Measurements from ENCODE around the gene CYSLTR2. TPM values are rescaled to one million over a fixed set of nuclear protein-coding genes. Genes with fewer than 3 reads are reported as not detected.

Gene CYSLTR2
- total RNA-seq, 4 donors from 2014 or later, result 0.54 to 3.0 (median 1.3) TPM

DNA sequence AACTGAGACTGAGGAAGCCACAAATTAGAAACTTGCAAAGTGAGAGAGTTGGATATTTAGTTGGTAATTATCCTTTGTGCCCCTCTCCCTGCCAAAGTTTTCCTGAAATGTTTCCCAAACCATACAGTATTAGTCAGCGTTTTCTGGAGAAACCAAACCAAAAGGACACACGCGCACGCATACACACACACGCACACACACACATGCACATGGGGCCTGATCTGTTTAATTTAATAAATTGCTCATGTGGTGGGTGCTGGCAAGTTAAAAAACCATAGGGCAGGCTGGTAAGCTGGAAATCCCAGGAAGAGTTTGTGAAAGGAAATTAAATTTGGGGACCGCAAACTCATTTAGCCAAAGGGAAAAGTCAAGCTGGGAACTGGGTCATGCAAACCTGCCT, 11.7 kb upstream of the CYSLTR2 start:
- intact Hi-C loops (cut with DNase I), result no loop called here
- Histone ChIP-seq H3K9me3 (no peaks in the 10 kb centered on the region), H3K27ac (no peak overlapping the region), H3K4me1 (peaks cover 0 to 6% of the 10 kb centered on the region in 2 donors), H3K4me3 (replicated peaks in 1 of 3) (no peak overlapping the region), H3K27me3 (no peaks in the 10 kb centered on the region), H3K36me3 (no peaks in the 10 kb centered on the region)
- WGBS, 2 donors, result 96% methylated on average over 6 of the region's 6 CpGs
- no peak for TF ChIP-seq POLR2A (IDR thresholded peaks at IDR 0.05)
- TF ChIP-seq, protein P1, sequence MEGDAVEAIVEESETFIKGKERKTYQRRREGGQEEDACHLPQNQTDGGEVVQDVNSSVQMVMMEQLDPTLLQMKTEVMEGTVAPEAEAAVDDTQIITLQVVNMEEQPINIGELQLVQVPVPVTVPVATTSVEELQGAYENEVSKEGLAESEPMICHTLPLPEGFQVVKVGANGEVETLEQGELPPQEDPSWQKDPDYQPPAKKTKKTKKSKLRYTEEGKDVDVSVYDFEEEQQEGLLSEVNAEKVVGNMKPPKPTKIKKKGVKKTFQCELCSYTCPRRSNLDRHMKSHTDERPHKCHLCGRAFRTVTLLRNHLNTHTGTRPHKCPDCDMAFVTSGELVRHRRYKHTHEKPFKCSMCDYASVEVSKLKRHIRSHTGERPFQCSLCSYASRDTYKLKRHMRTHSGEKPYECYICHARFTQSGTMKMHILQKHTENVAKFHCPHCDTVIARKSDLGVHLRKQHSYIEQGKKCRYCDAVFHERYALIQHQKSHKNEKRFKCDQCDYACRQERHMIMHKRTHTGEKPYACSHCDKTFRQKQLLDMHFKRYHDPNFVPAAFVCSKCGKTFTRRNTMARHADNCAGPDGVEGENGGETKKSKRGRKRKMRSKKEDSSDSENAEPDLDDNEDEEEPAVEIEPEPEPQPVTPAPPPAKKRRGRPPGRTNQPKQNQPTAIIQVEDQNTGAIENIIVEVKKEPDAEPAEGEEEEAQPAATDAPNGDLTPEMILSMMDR (IDR thresholded peaks at IDR 0.05), result no peak
- no peak for DNase-seq

DNA sequence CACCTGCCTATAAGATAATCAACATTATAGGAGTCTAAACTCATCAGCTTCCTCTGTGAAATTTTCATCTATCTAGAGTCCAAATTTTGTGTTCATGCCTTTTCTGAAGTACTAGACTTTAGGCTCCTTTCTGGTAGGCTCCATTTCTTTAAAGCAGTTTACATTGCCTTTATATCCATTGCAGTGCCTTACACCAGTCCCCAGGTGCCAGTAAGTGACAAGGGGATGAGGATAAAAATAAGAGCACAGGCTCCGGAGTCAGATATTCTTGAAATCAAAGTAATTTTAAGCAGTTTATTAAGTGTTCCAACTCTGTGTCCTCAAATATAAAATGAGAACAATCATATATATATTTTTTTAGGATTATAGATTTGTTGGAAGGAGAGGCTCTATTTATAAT, 10.6 kb upstream of the CYSLTR2 start:
- Histone ChIP-seq H3K27me3 (no peaks in the 10 kb centered on the region), H3K27ac (no peak overlapping the region), H3K4me1 (peaks cover 0 to 6% of the 10 kb centered on the region in 2 donors), H3K4me3 (replicated peaks in 1 of 3) (no peak overlapping the region), H3K36me3 (no peaks in the 10 kb centered on the region), H3K9me3 (no peaks in the 10 kb centered on the region)
- DNase-seq, result no peak
- TF ChIP-seq, protein P1 (IDR thresholded peaks at IDR 0.05), result no peak
- no peak for TF ChIP-seq POLR2A (IDR thresholded peaks at IDR 0.05)
- intact Hi-C loops (cut with DNase I), result no loop called here
- 83 to 91% methylated on average over 1 of the region's 1 CpG for WGBS, 2 donors

DNA sequence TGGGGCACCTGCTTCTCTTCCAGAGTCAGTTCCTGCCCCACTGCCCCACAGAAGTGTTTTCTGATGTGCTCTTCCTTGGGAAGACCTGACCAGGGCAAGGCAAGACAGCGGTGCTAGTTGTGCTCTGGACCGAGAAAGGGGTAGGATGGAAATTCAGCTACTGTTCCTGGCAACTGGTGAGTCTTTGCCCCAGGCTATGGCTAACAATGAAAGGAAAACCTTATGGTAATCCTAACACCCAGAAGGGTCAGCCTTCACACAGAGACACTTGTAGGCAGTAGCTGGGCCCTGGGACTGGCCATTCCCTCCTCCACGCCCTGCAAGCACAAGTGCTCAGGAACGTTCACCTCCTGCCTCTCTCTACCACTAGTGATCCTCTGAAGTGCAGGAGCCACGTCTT, 9.6 kb upstream of the CYSLTR2 start:
- Histone ChIP-seq H3K4me3 (replicated peaks in 1 of 3) (no peak overlapping the region), H3K9me3 (no peaks in the 10 kb centered on the region), H3K4me1 (peaks cover 0 to 6% of the 10 kb centered on the region in 2 donors), H3K36me3 (no peaks in the 10 kb centered on the region), H3K27ac (no peak overlapping the region), H3K27me3 (no peaks in the 10 kb centered on the region)
- DNase-seq, result no peak
- TF ChIP-seq, protein P1 (IDR thresholded peaks at IDR 0.05), result no peak
- no peak for TF ChIP-seq POLR2A (IDR thresholded peaks at IDR 0.05)
- WGBS, 2 donors, result 79 to 83% methylated on average over 3 to 5 of the region's 5 CpGs
- intact Hi-C loops (cut with DNase I), result no loop called here

DNA sequence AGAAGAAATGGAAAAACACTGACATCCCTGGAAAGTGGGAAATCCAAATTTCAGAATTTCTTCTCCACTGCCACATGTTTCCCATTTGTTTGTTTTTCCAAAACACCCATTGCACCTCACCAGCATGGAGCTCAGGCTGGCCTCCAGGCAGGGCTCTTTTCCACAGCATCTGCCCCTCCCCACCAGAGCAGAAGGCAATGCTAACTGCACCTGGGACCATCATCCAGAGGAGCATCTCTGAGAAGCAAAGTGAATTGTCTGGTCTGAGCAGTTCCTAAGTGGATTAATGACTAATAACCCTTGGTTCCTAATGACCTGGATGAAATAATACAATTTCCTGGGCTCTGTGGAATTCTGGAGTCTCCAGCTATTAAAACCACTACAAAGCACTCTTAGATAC, 8.8 kb upstream of the CYSLTR2 start:
- H3K4me1 ChIP-seq, result peaks cover 0 to 6% of the 10 kb centered on the region in 2 donors
- no peaks in the 10 kb centered on the region for H3K27me3 ChIP-seq
- H3K27ac ChIP-seq, result no peak overlapping the region
- H3K36me3 ChIP-seq, result no peaks in the 10 kb centered on the region
- intact Hi-C loops (cut with DNase I), result no loop called here
- no peaks in the 10 kb centered on the region for H3K9me3 ChIP-seq
- no peak overlapping the region for H3K4me3 ChIP-seq (replicated peaks in 1 of 3)
- no peak for DNase-seq
- TF ChIP-seq, protein P1 (IDR thresholded peaks at IDR 0.05), result no peak

DNA sequence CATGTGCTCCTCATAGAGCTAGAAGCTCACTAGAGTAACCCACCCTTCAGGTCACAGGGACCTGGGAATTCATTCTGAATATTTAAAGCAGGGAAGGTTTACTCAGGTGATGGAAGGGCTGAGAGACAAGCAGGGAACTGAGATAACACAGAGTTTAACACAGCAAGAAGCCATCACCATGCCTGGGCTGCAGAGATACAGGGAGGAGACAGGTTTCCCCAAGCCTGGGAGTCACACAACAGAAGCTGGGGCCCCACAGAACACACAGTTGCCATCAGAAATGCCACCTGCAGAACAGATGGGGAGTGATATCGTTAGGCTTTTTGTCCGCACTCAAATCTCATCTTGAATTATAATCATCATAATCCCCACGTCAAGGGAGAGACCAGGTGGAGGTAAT, 7.9 kb upstream of the CYSLTR2 start:
- Histone ChIP-seq H3K9me3 (no peaks in the 10 kb centered on the region), H3K4me1 (peaks cover 0 to 6% of the 10 kb centered on the region in 2 donors), H3K27me3 (no peaks in the 10 kb centered on the region), H3K36me3 (no peaks in the 10 kb centered on the region), H3K4me3 (replicated peaks in 1 of 3) (no peak overlapping the region), H3K27ac (no peak overlapping the region)
- 80 to 100% methylated on average over 3 of the region's 3 CpGs for WGBS, 2 donors
- intact Hi-C loops (cut with DNase I), result no loop called here
- DNase-seq, result no peak
- TF ChIP-seq, protein P1 (IDR thresholded peaks at IDR 0.05), result no peak
- TF ChIP-seq POLR2A (IDR thresholded peaks at IDR 0.05), result no peak
